ENCODE data around the gene ZNF35.
"Not testable (repeated sequence)": the region's sequence is repeated elsewhere in the genome, so short reads cannot be mapped to it uniquely, and the experiment has no call there.

Gene ZNF35

GRCh38 chr3:44648564-44649229 is at the start of gene ZNF35:
TSS of gene ZNF35 (plus strand) at chr3:44648732. CDS start at chr3:44651068, 2,336 bp downstream.
- peak; percentile 67 for DNase-seq

- DNase-seq: no peak
Observed at GRCh38 chr3:44601749-44602148, 46.8 kb upstream of the ZNF35 start.

- DNase-seq: no peak
Observed at GRCh38 chr3:44612678-44613077, 35.9 kb upstream of the ZNF35 start.

GRCh38 chr3:44624749-44625480 is 23.6 kb upstream of the ZNF35 start, which contains the start of gene ZNF197:
TSS of gene ZNF197 (plus strand) at chr3:44625036. CDS start at chr3:44629155, 4,119 bp downstream.
- peak; percentile 83 for DNase-seq

- DNase-seq: no peak
Observed at GRCh38 chr3:44628716-44629115, 19.8 kb upstream of the ZNF35 start.

GRCh38 chr3:44632193-44632592 is 16.3 kb upstream of the ZNF35 start:
- DNase-seq: no peak

GRCh38 chr3:44642337-44642736 is 6.2 kb upstream of the ZNF35 start:
- DNase-seq: no peak

GRCh38 chr3:44643024-44643423 is 5.5 kb upstream of the ZNF35 start:
- no peak for DNase-seq

- DNase-seq: no peak
Observed at GRCh38 chr3:44647771-44648170, 761 bp upstream of the ZNF35 start.

GRCh38 chr3:44649709-44650108 is 1.2 kb downstream of the ZNF35 start:
- DNase-seq: no peak

- no peak for DNase-seq
Observed at GRCh38 chr3:44654039-44654438, 5.5 kb downstream of the ZNF35 start.

GRCh38 chr3:44659015-44659414 is 10.5 kb downstream of the ZNF35 start:
- no peak for DNase-seq

- no peak for DNase-seq
Observed at GRCh38 chr3:44659434-44659833, 10.9 kb downstream of the ZNF35 start.

GRCh38 chr3:44661189-44661588 is 12.7 kb downstream of the ZNF35 start:
- no peak for DNase-seq

GRCh38 chr3:44665173-44665572 is 16.6 kb downstream of the ZNF35 start:
- DNase-seq: no peak

- no peak for DNase-seq
Observed at GRCh38 chr3:44666346-44666745, 17.8 kb downstream of the ZNF35 start.

- DNase-seq: no peak
Observed at GRCh38 chr3:44669760-44670159, 21.2 kb downstream of the ZNF35 start.

GRCh38 chr3:44673466-44673865 is 24.9 kb downstream of the ZNF35 start:
- DNase-seq: not testable (repeated sequence)

- DNase-seq: no peak
Observed at GRCh38 chr3:44674211-44674610, 25.7 kb downstream of the ZNF35 start.

GRCh38 chr3:44678480-44679116 is 30.1 kb downstream of the ZNF35 start:
- no peak for DNase-seq

GRCh38 chr3:44680921-44681455 is 32.5 kb downstream of the ZNF35 start:
- no peak for DNase-seq

GRCh38 chr3:44682182-44682896 is 33.8 kb downstream of the ZNF35 start:
- DNase-seq: no peak

Measured in NCI-H1092 (cell line).